Ovary (tissue), 3 donors: Measurements from ENCODE around the gene BABAM2.

Source experiments
- CTCF ChIP-seq, 3 donors: fragments of 450-650 bp in 2 of 3; fragments of 200-600 bp in 1 of 3; IDR thresholded peaks; one replicate each; pipeline versions ENCODE4 v1.5.1 to v1.8.0; 2016 to 2022; ENCODE audit warnings: antibody characterized with exemption in 3 of 3, mild to moderate bottlenecking in 1 of 3
- POLR2A ChIP-seq: fragments of 450-650 bp; IDR thresholded peaks from one replicate; pipeline ENCODE4 v1.6.1; 2017; ENCODE audit warnings: antibody characterized with exemption, mild to moderate bottlenecking, moderate library complexity
- donor health status: DM: no; HTN: no; CAD: no.

- TF ChIP-seq CTCF (IDR thresholded peaks at IDR 0.05): no peak
- TF ChIP-seq POLR2A: no peak
Observed at GRCh38 chr2:28298406-28298805, 407.9 kb downstream of the BABAM2 start.
